DMS79 (cell line): ENCODE results near the gene MAP4K2.

ENCODE experiments used
- DNase-seq: peaks from one replicate; lab custom pipeline; 2025; lab: John Stamatoyannopoulos, UW

The MAP4K2 gene

GRCh38 chr11:64791781-64792291 lies 11.2 kb downstream of the MAP4K2 start:
- DNase-seq = no peak

GRCh38 chr11:64790205-64791095 lies 12.6 kb downstream of the MAP4K2 start:
- no peak for DNase-seq

- no peak for DNase-seq
Observed at GRCh38 chr11:64789331-64790204, 13.4 kb downstream of the MAP4K2 start.

DNA sequence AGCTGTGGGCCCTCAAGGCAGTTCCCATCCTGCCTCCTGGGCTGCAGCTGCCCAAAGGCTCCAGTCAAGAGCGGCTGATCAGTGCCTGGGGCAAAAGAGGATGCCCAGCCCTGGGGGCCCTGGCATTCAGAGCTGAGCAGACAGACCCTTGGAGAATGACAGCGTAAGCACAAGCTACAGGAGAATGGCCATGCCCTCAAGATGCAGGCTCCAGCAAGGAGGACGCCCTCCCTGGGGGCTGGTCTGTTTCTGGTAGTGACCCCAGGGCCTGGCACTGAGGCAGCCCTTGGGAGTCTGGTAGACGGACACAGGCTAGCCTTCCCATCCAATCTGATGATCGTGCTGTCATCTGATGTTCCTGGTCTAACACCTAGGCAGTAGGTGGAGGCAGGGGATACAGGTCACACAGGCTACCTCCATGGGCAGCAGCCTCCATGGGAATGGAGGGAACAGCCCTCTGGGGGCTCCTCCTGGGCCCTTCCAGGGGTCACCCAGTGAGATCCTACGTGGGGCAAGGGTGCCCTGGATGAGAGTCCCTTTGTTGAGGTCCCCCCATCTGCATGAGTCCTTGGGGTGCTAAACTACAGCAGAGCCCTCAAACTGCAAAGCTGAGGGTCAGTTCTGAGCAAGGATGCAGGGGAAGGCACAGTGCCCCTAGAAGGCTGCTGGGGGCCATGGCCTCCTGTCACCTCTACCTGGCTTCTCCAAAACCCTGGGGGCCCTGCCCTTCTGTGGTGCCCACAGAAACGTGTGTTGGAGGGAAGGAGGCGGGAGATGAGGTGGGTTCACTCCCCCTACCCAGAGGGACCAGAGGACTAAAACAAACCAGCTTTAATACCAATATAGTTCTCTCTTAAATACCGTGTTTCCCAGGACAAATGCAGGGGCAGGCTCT lies 14.4 kb downstream of the MAP4K2 start:
- no peak for DNase-seq

- DNase-seq = no peak
Observed at GRCh38 chr11:64787526-64788320, 15.3 kb downstream of the MAP4K2 start.

GRCh38 chr11:64786308-64786707 lies 16.7 kb downstream of the MAP4K2 start:
- DNase-seq = no peak

DNA sequence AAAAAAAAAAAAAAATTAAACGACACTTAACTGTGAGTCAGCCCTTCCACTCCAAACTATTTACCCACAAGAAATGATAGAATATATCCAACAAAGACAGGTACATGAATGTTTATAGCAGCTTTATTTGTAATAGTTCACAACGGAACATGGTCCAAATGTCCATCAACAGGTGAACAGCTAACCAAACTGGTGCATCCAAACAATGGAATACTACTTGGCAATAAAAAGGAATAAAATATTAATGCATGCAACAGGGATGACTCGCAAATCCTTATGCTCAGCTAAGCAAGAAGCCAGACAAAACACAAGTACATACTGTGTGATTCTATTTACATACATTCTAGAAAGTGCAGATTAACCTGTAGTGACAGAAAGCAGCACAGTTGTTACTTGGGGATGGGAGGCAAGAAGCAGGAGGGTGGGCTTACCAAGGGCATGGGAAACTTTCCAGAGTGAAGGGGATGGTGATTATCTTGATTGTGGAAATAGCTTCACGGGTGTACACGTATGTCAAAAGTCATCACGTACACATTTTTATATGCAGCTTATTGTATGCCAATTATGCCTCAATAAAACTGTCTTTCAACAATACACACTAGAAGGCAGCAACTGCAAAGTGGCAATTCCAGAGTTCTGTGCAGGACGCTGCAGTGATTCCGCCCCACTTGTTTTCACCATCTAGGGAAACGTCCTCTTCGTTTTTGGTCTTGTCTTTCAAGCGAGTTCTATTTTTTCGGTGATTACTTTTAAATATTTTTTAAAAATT lies 18.0 kb downstream of the MAP4K2 start:
- DNase-seq = no peak

GRCh38 chr11:64778473-64779298 lies 24.3 kb downstream of the MAP4K2 start, which contains the start of gene SF1:
Gene SF1 (minus strand): TSS chr11:64778542. CDS start chr11:64778392, 150 bp downstream.
- peak; percentile 100 for DNase-seq

DNA sequence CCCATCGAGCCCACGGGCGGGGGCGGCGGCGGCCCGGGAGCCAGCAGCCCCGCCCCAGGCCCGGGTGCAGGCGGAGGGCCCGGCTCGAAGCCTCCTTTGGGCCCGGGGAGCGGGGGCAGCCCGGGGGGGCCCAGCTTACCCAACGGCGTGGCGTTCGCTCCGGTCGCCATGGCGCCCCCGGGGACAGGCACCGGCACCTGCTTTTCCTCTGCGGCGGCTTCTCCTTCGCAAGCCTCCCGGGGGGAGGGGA lies 24.9 kb downstream of the MAP4K2 start:
- DNase-seq = no peak

DNA sequence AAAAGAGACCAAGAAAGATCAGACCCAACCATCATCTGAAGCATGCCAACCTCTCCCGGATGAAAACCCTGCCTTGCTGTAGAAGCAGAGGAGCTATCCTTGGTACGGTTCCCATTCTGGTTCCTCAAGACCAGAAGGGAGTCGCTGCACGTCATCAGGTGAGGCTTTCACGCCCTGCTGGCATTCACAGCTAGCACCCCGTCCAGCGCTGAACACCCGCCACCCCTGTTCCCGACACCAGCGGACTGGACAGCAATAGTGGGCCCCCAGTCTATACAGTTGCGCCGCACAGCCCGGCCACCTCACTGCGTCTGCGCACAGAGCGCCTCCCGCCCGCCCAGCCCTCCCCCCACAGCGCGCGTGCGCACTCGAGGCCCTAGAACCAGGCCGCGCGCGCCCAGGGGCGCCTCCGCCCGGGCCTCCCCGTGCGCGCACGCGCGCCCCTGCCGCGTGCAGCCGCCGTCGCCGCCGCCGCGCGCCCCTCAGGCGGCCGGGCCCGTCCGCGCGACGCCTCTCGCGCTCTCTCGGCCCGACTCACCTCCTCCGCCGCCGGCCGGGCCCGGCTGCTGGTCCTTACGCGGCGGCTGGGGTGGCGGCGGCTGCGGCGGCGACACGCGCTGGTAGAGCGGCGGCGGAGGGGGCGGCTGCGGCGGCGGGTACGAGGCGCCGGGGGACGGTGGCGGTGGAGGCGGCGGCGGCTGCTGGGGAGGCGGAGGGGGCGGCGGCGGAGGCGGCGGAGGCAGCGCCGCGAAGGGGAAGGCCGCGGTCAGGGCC lies 25.4 kb downstream of the MAP4K2 start:
- DNase-seq = peak; percentile 25

DNA sequence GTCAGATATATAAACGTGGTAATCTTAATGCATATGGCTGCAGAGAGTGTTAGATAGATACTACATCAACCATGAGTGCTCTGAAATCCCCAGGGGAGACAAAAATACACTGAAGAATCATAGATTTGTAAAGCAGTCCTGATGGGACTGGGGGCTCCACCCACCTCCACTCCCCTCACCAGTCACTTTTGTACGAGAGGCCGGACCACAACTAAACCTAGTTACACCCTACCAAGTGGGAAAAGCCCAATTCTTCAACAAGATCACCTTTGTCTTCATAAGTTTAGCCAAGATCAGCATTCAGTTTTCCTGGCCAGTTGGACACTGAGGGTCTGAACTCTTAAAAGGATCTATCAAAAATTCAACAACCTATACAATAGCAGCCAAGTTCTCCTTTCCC lies 26.1 kb downstream of the MAP4K2 start:
- no peak for DNase-seq

GRCh38 chr11:64776425-64776824 lies 26.6 kb downstream of the MAP4K2 start:
- DNase-seq = no peak

- no peak for DNase-seq
Observed at GRCh38 chr11:64774144-64774543, 28.9 kb downstream of the MAP4K2 start.

DNA sequence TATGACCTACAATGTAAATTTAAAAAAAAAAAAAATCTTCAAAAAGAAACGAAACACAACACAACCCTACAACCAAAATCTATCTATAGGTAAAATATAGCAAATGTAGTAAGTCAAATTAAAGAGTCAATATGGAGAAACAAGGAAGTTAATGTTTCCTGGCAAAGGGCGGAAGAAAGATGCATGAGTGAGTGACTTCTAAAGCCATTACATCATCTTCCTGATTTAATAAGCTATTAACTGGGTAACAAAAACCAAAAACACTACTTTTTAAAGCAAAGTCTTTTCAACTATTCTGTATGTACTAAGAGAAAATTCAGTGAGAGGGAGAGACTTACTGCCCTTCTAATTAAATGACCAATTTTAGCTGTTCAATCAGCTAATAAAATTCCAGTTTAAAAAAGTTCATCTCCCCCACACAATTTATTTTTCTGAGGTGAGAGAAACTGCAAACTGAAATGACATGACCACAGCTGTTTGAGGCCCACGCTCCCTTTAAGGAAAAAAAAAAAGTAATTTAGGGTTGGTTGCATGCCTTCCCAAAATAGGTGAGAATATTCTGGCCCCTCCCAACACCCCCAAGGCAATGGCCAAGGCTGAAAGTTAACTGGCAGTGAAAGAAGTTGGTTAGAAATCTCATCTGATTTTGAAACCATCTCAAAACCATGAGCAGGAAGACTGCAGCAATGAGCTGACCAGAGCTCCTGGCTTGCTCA lies 30.6 kb downstream of the MAP4K2 start:
- DNase-seq = no peak

- no peak for DNase-seq
Observed at GRCh38 chr11:64771861-64772260, 31.2 kb downstream of the MAP4K2 start.

- DNase-seq = no peak
Observed at GRCh38 chr11:64770120-64770519, 32.9 kb downstream of the MAP4K2 start.

DNA sequence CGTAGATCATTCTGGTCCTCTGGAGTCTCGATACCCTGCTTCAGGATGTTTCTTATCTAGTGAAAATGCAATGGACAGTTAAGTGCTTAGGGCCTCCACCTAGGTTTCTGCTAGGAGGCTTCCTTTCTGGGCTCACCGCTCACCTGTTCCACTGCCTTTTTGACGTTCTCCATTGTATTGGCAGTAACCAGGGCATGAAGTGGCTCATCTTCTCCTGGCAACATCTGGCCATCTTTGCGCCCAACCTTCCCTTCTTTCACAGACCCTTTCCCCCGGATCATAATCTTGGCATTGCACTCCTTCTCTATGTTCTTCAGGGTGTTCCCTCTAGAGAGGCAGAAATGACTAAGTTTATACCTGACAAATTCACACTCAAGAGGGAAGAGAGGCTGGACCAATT lies 33.7 kb downstream of the MAP4K2 start:
- no peak for DNase-seq

DNA sequence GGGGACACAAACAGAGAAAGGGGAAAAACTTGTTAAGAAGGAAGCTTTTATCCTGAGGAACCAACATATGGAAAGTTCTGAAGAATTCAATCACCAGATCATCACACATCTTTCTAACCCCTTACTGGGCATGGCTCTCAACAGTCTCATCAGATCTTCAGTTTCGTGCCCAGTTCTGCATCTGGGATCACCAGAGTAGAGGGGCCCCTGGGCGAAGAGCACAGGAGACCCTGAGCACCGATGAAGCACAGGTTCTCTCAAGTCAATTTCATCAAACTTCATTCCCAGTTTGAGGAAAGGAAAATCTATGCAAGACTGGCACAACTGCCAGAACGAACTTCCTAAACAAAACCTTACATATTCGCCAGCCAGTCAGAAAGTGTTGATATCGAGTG lies 34.7 kb downstream of the MAP4K2 start:
- DNase-seq = no peak
